RKO (cell line): ENCODE results near the gene CDH24.
A peak's percentile ranks its signal among the peaks of the same experiment; 100 is the strongest.
"Not testable (repeated sequence)": the region's sequence is repeated elsewhere in the genome, so short reads cannot be mapped to it uniquely, and the experiment has no call there.

Source experiments
- DNase-seq: peaks from one replicate; pipeline ENCODE4 v3.0.0-alpha.2; 2016; ENCODE audit warnings: low spot score

Gene CDH24

GRCh38 chr14:23020143-23021128, 36.9 kb downstream of the CDH24 start:
- DNase-seq = no peak

GRCh38 chr14:23018107-23018506, 39.2 kb downstream of the CDH24 start:
- no peak for DNase-seq

- no peak for DNase-seq
Observed at GRCh38 chr14:23017091-23017490, 40.2 kb downstream of the CDH24 start.

GRCh38 chr14:23015618-23016017, 41.7 kb downstream of the CDH24 start:
- no peak for DNase-seq

- DNase-seq = not testable (repeated sequence)
Observed at GRCh38 chr14:23013749-23014054, 43.6 kb downstream of the CDH24 start.

- no peak for DNase-seq
Observed at GRCh38 chr14:23013054-23013748, 44.1 kb downstream of the CDH24 start.

GRCh38 chr14:23009939-23010726, 47.2 kb downstream of the CDH24 start, which contains the start of gene C14orf93:
TSS of gene C14orf93 (minus strand) at chr14:23010143. CDS start at chr14:22999023, 11,120 bp downstream.
- peak; percentile 84 for DNase-seq

GRCh38 chr14:23009483-23009938, 47.8 kb downstream of the CDH24 start:
- peak; percentile 47 for DNase-seq

- peak; percentile 70 for DNase-seq
Observed at GRCh38 chr14:23008831-23009230, 48.5 kb downstream of the CDH24 start.

- peak; percentile 98 for DNase-seq
Observed at GRCh38 chr14:23006544-23007419, 50.5 kb downstream of the CDH24 start.

GRCh38 chr14:23006188-23006534, 51.2 kb downstream of the CDH24 start:
- DNase-seq = no peak

- peak; percentile 56 for DNase-seq
Observed at GRCh38 chr14:23005451-23006187, 51.7 kb downstream of the CDH24 start.

- DNase-seq = not testable (repeated sequence)
Observed at GRCh38 chr14:23004274-23004673, 53.0 kb downstream of the CDH24 start.

GRCh38 chr14:23002592-23002991, 54.7 kb downstream of the CDH24 start:
- no peak for DNase-seq

- no peak for DNase-seq
Observed at GRCh38 chr14:23000860-23001259, 56.5 kb downstream of the CDH24 start.

- no peak for DNase-seq
Observed at GRCh38 chr14:22998329-22999012, 58.8 kb downstream of the CDH24 start.

GRCh38 chr14:22997676-22998323, 59.5 kb downstream of the CDH24 start:
- no peak for DNase-seq
